IPS-11a (cell line): Measurements from ENCODE around the gene F13A1.

Source experiments
- H3K4me3 ChIP-seq: one replicate; pipeline ENCODE4 v1.5.1; 2013; ENCODE audit warnings: low read depth, low read length, control low read depth

Gene F13A1

DNA sequence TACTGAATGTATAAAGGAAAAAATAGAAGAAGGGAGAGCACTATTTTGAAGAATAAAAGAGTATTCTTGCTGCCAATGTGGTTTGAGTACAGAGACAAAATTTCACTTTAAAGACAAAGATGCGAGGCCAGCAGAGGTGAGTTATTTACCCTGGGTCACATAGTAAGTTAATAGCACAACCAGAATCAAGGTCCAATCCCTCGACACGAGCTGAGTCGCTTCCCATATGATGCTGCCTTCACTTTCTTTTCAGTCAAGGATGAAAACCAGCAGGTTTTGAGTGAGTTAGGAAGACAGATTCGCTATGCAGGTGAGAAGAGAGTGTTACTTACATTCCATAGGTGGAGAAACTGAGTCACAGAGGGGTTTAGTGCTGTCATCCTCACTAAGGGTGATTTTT, 75.8 kb downstream of the F13A1 start:
- no peak overlapping the region for H3K4me3 ChIP-seq

DNA sequence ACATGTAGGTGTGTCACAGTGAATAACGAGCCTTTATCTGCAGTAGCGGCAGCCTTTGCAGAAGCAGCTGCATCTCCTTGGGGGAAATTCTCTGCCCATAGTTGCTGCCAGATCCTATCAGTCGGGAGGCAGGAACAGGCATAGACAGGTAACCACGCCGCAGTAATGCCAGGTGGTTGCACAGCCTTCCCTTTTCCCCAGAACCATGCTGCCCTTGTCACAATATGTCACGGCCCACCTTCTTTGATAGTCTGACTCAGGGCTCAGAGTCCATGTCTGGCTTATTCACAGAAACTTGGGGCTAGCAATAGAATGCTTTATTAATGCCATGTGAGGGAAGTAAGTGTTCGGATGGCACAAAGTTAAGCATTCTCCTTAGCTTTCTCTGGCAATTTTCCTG, 76.6 kb downstream of the F13A1 start:
- H3K4me3 ChIP-seq = no peak overlapping the region

DNA sequence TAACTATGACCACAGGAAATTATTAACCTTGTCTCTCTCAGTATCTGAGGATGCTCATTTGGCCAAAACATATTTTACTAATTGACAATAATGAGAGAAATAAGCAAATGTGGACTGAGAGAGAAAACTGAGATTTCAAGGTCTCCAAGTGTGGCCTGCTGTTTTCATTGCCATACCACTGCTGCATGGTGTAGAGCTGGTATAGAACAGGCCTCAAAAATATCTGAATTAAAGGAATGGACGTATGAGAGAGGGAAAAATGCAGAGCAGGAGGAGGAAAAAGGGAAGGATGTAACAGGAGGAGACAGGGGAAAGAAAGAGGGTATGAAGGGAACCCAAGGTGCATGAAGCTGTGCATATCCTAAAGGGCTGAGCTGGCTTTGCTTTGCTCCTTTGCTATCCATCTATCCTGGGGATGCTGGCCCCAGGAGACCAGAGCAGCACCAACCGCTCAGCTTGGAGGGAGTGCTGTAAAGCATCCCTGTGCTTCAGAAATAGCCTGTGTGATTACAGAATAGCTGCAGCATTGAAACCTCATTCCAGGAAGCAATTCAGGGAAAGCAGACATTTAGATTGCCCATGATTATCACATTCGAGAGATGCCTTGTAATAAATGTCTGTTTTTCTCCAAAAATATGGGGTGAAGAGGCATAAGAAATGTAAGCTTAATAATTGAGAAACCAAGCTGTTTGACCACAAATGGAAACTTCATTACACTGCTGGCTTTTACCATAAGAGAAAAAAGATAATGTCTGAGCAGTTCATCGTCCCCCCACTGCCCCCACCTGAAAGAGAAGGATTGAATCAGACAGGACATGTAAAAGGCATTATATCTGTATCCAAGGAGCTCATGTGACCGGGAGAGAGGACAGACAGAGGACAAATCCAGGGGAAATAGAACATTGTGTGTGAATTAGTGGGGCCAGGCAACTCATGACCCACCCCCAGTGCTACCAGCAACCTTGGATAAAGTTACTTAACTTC, 80.6 kb downstream of the F13A1 start:
- no peak overlapping the region for H3K4me3 ChIP-seq

DNA sequence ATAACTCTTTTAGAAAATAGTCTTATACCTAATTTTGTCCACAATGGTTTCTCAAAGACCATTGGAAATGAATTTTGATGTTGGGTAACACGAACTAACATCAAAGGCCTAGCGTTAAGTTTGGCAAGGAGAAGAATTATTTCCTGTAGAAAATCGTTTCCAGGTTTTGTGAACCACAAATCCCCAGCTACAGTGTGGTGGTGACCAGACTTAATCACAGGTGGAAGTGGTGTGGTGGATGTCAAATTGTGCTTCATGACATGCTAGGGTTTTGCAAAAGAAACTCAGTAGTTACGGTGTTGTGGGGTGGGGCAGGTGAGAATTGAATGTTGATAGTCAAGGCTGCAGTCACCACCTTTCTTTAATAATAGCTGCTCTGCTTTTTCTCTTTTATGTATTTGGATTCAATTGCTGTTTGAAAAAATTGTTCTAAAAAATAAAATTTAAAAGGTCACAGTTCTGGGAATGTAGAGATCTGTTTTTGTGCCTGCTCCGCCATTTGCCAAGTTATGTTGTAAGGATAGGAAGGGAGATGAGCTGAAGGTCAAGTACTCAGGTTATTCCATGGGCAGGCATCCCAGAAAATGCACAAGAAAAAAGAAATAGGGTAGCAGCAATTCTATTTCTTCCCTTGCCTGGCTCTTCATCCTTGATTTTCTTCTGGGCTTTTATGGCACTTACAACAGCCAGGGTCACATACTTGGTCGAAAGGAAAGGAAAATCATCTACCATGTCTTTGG, 83.6 kb downstream of the F13A1 start:
- no peak overlapping the region for H3K4me3 ChIP-seq

DNA sequence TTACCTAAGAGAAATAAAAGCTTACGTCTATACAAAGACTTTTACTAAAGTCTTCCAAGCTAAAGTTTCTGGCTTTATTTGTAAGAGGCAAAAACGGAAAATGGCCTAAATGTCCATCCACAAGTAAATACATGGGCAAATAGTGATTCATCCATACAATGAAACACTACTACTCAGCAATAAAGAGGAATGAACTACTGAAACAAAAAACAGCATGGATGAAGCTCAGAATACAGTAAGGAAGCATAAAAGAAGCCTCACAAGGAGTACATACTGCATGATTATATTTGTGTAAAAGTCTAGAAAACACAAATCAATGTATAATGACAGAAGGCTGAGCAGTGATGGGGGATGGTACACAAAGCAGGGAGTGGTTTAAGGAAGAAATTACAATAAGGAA, 84.7 kb downstream of the F13A1 start:
- no peak overlapping the region for H3K4me3 ChIP-seq

DNA sequence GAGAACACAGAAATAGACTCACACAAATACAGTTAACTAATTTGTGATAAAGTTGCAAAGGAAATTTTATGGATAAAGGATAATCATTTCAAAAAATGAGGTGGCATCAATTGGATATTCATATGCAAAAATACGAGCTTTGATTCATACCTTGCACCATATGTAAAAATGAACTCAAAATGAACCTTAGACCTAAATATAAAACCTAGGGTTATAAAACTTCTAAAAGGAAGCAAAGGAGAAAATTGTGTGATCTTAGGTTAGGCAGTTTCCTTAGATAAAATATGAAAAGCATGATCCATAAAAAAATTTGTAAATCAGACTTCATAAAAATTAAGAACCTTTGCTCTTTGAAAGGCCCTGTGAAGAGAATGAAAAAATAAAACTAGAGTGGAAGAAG, 85.5 kb downstream of the F13A1 start:
- H3K4me3 ChIP-seq = no peak overlapping the region

DNA sequence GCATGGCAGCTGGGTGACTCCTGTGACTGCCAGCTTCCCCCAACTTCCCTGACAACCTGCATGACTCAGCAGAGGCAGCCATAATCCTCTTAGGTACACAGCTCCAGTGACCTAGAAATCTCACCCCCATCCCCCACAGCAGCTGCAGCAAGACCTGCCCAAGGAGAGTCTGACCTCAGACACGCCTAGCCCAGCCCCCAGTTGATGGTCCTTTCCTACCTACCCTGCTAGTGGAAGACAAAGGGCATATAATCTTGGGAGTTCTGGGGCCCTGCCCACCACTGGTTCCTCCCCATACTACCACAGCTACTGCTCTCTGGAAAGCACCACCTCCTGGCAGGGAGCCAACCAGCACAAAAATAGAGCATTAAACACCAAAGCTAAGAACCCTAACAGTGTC, 90.2 kb downstream of the F13A1 start:
- H3K4me3 ChIP-seq = no peak overlapping the region

DNA sequence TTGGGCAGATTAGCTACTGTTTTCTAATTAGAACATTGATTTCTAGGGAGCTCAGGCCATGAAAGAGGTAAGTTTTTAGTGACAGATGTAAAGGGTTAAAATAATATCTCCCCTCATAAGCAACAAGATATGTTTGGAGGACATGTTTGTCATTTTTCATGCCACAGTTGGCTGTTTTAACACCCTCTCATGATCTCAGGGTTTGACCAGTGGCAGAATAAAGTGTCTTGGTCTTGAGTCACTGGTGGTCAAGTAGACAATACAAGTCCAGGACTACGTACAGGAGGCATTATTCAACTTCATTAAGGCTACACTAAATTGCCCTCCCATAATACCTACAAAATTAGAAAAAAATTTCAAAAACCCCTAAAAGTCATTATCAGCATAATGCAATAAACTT, 92.6 kb downstream of the F13A1 start:
- H3K4me3 ChIP-seq = no peak overlapping the region

DNA sequence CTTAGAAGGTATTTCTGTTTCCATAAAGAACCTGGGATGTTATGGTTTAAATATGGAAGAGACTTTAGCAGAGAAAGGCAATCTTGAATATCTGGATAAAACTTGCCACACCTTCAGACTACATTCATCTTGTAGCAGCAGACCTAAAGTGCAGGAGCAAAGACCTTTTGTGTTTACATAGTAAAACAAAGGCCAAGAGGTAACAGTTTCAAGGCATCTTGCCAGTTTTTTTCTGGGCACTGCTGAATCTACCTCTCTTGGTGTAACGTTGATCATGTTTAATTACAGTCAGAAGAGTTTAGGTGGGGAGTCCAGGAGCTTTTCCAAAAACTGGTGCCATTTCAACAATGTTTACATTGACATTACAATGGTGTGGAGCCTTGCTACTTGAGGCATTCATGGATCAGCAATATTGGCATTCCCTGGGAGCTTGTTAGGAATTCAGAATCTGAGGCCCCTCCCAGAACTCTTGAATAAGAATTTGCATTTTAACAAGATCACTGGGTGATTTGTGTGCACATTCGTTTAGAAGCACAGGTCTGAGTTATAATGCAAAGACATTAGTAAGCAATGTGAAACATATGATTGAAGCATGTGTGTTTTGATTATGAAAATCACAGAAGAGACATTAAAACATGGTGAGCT, 94.5 kb downstream of the F13A1 start:
- H3K4me3 ChIP-seq = no peak overlapping the region

DNA sequence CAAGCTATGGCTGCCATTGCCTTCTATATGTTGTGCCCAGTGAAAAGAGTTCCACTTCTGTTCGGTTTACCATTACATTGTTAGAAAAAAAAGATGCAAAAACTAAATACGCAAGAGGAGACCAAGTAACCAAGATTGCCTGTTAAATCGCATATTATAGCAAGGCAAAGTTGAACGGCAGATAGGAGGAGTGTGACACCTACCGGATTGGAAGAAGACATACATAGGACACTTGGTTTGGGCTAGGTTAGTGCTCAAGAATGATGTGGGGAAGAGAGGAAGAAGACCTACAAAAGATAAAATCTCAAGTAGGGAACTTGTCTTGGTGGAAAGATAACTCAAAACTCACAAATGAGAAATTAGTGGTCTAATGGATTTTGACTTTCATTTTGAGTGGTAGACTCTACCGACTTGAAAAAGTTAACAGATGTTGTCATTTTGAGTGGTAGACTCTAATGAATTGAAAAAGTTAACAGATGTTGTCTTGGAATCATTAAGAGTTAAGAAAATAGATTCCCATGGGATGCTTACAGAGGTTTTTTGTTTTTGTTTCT, 95.5 kb downstream of the F13A1 start:
- no peak overlapping the region for H3K4me3 ChIP-seq

DNA sequence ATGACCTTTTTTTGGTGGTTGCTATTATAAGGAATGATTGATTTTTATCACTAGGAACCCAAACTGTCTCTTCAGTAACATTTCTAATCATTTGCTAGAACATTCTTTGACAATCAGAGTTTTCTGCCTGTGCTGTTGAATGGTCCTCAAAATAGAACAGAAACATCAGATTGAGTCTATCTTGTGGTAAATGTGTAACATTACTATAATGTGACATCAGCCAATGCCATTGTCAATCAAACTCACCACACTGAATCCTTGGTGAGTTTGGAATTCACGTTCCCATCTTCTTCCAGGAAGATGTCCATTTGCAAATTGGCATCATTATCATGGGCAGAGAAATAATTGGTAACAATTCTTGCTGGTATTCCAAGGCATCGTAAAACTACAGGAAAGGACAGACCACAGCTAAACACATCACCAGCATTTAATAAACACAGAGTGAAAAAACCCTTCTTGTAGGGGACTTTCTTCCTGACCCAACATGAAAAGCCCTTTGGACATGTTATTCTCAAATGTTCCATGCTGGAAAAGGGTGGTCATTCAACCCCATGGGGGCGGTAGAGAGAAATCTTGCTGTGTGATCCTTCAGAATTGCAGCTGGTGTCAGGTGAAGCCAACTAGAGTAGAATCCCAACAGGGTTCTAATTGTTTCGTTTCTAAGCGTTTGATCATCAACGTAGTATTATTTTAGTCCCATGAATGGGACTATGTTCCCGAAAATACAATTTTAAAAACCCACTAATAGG, 98.5 kb downstream of the F13A1 start:
- no peak overlapping the region for H3K4me3 ChIP-seq

DNA sequence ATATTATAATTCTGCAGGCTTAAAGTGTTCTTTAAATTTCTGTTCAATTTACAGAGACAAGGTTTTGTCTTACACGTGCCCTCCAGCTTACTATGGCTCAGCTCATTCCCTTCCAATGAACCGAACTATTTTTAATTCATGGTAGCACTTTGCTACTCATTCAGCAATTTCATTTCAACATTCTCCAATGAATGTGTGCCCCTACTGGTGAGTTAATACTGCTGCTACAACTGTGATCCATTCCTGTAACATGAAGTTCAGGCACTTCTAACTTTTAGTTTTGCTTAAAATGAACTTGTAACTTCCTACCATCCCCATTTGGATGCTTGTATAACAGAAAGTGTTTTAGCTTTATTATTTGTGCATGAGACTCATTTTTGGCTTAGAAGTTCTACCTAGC, 99.7 kb downstream of the F13A1 start:
- H3K4me3 ChIP-seq = no peak overlapping the region

DNA sequence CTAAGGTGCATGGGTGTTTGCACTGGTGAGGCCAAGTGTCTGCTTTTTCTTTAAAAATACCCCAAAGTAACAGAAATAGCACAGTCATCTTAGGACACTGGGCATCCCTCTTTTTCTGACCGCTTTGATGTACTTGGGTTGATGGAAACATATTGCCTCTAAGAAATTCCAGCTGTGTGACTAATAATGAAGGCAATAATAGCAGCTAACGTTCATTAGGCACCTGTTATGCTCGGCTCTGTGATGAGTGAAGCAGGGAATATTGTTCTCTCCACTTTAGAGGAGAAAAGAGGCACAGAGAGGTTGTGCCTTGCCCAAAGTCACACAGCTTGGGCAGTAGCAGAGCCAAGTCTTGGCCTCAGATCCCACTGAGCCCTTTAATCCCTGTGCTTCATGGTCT, 100.7 kb downstream of the F13A1 start:
- H3K4me3 ChIP-seq = no peak overlapping the region

DNA sequence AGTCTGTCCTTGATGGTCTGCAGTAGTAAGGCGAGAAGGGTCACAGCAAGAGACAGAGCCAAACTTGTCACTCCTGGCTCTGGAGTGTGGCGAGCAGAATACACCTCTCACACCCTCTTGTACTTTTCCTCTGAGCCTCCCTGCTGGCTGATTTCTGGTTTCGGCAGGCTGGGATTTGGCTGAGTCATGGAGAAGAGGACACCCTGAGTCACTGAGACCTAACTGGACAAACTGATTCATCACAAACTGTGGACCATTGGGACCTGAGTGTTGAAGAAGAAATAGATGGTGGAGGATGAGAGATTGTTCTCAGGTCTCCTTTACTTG, 101.7 kb downstream of the F13A1 start:
- no peak overlapping the region for H3K4me3 ChIP-seq

DNA sequence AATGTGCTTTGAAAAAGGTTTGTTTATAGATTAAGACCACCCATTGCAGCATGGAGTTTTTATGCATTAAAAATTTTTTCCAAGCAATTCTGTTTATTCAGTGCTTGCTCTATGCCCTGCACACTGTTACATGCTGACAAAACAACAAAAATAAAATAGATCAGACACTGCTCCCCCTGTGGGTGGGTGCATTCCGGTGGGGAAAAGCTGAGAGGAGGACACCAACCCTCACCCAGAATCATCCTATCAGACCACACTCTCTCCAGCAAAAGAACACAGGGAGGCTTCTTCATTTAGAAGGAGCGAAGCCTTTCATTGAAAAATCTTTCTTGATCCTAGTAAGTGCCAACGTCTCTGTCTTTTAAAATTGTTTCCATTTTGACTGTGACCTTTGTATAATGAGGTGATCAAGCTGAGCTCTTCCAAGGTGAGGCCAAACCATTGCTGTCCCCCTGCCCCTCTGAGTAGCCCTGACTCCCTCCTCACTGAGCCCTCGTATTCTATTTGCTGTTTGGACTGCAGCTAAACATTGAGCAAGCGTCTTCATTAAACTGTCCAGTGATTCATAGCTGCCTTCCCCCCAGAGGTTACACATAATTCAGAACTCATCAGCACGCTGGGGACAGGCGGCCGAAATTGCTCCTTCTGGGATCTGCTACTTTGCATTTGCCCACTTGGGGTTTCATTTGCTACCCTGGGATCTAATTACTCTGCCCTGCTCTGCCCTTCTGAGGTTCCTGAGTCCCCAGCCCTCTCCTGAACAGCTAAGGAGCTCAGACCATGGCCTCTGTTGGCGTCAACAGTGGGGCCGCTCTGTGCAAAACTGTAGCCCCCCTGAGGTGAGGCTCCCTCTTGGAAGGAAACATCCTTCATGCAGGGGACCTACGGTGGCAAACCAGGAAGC, 102.4 kb downstream of the F13A1 start:
- no peak overlapping the region for H3K4me3 ChIP-seq

DNA sequence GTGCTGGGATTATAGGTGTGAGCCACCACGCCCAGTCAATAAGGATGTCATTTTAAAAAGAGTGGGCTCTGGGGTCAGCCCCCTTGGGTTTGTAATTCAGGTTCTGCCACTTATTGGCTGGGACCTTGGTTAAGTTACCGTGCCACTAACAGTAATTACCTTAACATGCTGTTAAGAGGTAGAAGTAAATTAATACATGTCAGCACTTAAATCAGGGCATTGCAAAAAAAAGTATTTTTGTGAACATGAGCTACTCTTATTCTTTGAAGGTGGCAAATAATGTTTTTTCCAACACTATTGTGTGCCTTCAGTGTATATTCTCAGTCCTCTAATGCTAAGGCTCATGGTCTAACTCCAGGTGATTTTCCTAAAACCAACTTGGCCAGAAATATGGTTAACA, 109.5 kb downstream of the F13A1 start:
- no peak overlapping the region for H3K4me3 ChIP-seq

DNA sequence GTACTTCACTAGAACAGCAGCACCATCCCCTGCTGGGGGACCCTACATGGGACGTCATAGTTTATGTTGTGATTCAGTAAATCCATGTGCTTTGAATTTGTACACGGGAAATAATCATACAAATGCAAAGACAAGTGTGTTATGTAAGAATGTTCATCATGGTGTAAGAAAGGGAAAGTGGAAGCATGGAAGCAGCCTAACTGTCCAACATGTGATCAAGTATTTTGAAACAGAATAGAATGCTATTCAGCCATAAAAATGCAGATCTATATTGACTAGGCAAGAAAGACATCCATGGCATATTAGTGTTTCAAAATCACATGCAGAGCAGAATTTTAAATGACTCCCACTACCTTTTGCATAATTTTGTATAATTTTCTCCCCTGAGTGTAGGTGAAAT, 117.6 kb downstream of the F13A1 start:
- no peak overlapping the region for H3K4me3 ChIP-seq

DNA sequence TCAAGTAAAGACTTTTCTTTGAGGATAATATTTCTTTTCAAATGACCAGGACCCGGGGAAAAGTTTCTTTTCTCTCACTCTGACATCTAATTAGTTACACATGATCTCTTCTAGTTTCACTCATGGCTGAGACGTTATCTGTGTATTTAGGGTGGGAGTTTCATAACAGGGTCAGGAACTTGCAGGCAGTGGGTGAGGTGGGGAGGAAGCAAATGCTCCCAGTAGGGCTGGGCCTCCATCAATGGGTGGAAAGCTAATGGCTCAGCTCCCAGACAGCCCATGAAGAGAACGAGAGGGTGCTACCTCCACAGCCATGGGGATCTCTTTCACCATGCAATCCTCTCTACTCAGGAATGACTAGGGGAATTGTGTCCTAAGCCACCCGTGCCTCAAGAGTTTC, 119.3 kb downstream of the F13A1 start:
- H3K4me3 ChIP-seq = no peak overlapping the region

DNA sequence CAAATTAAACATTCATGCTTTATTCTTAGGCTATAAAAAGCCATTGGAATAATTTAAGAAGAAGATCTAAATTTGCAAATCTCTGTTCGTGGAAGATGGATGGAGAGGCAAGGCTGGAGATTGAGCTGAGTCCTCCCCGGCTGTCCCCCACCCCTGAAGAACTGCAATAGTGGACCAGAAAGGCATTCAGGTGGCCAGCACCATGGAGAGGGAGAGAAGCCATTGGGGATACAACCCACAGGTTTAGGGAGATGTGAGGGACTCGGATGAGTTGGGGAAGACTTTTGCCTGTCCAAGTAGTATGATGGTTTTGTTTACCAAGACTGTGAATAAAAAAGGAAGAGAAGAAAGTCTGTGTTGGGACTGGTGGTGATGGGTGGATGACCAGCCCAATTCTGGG, 120.8 kb downstream of the F13A1 start:
- no peak overlapping the region for H3K4me3 ChIP-seq

DNA sequence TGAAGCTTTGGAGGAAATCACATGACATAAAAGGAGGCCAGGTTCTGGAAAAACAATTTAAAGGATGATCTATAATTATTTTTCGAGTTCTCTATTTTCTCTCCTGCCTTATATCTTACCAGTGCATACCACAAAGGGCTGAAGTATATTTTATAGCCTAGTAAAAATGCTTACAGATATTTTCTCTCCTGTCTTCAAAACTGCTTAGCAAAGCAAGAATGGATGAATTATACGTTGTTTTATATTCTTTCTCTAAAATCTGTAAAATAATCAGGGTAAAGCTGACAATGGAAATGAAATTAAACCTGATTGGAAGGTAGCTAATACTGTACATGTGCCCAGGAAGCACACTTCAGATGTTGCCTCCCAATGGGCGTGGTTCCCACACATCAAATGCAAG, 123.7 kb downstream of the F13A1 start:
- H3K4me3 ChIP-seq = no peak overlapping the region
